ENCODE results near the gene CHMP1B.
"Not testable (repeated sequence)": the region's sequence is repeated elsewhere in the genome, so short reads cannot be mapped to it uniquely, and the experiment has no call there.

The CHMP1B gene

GRCh38 chr18:11842562-11842961, 8.7 kb upstream of the CHMP1B start:
- no peak for DNase-seq

DNA sequence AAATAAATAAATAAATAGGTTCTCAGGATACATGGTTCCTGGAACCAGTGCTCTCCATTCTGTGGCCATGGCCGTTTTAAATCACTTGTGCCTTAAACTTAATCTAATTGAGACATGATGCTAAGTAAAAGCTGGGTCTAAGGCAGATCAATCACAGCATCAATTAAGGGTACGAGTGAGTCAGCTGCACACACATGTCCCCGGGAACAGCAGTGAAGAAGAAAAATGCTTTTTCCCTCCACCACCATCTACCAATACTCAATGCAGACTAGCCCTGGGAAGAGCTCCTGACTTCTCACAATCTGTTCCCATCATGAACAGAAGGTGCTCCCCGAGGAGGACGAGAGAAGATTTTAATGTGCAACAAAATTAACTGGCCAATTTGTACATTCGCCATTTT, 6.8 kb upstream of the CHMP1B start:
- no peak for DNase-seq

DNA sequence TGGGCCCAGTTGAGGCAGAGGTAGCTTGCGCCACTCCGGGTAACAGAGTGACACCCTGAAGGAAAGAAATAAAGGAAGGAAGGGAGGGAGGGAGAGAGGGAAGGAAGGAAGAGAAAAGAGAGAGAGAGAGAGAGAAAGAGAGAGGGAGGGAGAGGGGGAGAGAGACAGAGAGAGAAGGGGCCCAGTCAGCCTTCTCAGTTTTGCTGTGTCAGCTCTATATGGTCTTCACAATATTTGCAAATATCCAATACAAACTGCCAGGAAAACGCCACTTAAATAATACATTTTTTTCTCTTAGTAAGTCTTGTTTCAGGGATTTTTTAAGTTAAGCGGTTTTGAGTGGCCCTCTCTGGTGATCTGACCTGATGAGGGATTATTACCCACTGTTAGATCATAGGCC, 5.6 kb upstream of the CHMP1B start:
- DNase-seq = no peak

GRCh38 chr18:11847811-11848210, 3.4 kb upstream of the CHMP1B start:
- DNase-seq = no peak

DNA sequence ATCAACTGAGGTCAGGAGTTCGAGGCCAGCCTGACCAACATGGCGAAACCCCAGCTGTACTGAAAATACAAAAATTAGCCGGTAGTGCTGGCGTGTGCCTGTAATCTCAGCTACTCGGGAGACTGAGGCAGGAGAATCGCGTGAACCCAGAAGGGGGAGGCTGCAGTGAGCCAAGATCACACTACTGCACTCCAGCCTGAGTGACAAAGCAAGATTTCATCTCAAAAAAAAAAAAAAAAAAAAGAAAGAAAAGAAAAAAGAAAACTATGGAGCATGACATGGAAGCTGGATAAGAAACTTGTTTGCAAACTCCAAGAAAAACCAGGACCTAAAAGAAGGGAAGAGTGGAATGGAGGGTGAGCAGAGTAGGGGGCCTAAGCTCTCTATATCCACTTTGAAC, 1.9 kb upstream of the CHMP1B start:
- DNase-seq = no peak

DNA sequence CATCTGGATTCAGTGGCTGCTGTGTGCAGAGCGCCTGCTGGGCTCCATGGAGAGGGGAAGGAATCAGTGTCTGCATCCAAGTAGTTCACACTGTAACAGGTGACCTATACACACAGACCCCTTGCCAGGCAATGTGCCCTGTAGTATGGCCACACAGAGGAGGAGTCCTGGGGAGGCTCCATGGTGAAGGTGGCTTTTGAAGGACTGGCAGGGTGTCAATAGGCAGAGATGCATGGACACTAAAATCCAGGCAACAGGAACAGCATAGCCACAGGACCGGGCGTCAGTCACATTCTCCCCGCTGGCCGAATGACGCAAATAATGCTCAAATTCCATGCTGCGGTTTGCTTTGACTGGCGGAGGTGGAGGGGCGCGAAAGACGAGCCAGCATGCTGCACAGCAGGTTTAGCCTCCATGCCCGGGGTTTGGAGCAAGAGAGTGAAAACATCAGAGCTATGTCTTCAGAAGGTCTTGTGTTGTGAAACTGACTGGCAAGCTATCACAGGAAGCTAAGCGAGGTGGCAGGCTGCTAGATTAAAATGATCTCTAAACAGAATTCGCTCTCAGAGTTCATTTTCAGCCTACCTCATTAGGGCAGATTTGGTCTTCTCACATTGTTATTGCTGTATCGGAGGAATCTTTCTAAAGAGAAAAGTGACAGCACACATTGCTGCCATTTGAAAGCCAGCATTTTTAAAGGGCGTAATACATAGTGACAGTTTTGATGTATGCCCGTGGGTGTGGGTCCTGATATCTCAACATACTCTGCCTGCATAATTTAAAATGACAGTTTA, 1.2 kb upstream of the CHMP1B start:
- DNase-seq = peak; percentile 50 to 65

- DNase-seq = no peak
Measured at GRCh38 chr18:11850821-11851145, 430 bp upstream of the CHMP1B start.

DNA sequence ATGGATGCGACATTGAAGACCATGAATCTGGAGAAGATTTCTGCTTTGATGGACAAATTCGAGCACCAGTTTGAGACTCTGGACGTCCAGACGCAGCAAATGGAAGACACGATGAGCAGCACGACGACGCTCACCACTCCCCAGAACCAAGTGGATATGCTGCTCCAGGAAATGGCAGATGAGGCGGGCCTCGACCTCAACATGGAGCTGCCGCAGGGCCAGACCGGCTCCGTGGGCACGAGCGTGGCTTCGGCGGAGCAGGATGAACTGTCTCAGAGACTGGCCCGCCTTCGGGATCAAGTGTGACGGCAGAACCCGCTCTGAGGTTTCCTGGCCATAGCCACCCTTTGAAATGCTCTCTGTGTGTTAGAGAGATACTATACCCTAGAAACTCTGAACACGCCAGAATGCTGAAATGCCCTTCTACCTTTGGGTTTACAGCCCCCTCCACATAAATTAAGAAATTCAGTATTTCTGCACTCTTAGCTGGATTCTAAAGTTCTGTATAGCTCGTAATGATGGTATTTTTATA, 659 bp downstream of the CHMP1B start:
- DNase-seq = peak; percentile 40 to 53

DNA sequence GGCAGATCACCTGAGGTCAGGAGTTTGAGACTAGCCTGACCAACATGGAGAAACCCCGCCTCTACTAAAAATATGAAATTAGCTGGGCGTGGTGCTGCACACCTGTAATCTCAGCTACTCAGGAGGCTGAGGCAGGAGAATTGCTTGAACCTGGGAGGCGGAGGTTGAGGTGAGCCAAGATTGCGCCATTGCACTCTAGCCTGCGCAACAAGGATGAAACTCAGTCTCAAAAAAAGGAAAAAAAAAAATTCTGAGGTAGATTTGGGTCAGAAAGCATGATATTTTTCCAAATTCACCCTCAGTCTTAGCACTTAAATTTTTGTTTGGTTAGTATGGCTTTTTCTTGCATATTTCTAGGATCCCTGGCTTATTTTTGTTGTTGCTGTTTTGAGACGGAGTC, 3.3 kb downstream of the CHMP1B start:
- not testable (repeated sequence) for DNase-seq

- DNase-seq = no peak
Measured at GRCh38 chr18:11857177-11857887, 6.1 kb downstream of the CHMP1B start.

DNA sequence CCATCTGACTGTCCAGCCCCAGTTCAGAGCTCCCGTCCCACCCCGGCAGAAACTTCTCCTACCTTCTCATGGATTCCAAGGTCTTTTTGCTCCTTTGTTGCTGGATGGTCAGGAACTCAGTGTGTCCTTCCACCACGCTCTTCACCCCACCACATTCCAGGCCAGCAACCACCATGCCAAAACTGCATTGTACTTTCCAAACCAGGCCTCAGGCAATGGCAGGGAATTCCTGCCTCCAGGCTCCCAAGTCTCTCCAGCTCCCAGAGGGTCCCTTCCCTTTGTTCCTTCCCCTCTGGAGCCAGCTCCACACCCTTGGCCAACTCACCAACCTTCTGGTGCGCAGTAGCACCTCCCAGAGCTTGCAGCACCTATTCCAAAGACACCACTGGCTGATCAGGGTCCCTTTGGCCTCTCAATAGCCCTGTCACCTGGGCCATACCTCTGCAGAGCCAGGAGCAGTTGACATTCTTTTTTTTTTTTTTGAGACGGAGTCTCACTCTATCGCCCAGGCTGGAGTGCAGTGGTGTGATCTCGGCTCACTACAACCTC, 8.1 kb downstream of the CHMP1B start:
- DNase-seq = no peak

GRCh38 chr18:11859903-11860407, 8.7 kb downstream of the CHMP1B start:
- no peak for DNase-seq

DNA sequence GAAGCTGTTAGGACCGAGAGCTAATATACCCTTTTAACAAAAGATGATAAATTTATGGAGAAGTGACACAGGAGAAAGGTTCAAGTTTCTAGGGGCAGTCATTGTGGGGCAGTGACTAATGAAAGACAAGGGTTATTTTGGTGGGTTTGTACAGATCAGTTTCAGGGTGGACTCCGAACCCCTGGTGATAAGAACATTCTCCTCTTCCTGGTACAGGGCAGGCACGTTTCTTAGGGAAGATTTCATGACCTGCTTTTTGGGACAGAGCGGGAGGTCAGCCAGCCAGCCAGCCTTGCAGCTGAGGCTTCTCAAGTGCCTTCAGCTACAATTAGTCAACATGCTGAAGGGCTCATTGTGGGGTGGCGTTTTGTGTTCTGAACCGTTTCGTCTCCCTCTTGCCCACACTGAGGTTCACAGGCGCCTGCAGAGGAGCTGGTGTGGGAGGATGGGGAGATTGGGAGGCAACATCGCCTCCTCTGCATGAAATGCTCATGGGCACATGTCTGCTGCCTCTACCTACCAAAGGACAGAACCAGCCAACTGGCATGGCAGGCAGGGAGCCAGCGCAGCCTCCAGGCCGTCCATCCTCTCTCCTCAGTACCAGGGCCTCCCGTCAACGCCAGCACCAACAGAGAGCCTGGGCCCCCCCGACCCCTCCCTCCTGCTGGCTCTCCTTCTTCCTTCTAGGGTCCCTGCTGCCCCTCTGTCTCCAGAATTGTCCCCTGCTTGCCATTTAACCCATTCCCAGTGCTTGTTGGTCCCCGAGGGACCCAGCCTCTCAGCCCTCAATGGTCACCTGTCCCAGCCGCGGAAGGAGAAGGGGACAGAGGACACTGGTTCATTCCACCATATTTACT, 9.6 kb downstream of the CHMP1B start:
- no peak for DNase-seq

DNA sequence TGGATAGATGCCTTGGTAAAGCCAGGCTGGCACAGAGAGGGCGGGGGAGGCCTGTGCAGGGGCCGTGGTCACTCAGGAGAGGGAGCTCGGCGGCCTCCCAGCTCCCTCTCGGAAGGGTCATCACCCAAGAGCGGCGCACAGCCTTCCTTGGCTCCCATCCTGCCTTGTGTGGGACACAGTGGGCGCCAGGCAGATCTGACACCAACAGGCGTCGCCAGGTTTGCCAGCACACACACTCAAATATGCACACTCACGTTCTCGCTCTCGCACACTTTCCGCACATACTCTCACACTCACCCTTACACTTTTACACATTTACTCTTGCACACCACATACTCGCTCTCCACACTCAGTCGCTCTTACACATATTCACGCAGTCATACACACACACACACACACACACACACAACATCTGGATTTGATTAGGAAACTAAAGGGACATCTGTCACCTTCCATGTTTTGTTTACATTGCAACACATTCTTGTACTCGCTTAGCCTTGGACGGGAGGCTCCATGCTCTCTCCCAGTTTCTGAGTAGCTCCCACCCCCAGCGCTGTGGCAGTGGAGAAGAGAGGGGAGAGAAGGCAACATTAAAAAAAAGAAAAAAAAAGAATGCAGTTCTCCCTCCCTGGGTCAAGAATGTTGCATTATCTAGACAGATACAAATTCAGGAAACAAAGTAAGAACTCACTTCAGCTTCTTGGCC, 10.5 kb downstream of the CHMP1B start:
- DNase-seq = no peak

DNA sequence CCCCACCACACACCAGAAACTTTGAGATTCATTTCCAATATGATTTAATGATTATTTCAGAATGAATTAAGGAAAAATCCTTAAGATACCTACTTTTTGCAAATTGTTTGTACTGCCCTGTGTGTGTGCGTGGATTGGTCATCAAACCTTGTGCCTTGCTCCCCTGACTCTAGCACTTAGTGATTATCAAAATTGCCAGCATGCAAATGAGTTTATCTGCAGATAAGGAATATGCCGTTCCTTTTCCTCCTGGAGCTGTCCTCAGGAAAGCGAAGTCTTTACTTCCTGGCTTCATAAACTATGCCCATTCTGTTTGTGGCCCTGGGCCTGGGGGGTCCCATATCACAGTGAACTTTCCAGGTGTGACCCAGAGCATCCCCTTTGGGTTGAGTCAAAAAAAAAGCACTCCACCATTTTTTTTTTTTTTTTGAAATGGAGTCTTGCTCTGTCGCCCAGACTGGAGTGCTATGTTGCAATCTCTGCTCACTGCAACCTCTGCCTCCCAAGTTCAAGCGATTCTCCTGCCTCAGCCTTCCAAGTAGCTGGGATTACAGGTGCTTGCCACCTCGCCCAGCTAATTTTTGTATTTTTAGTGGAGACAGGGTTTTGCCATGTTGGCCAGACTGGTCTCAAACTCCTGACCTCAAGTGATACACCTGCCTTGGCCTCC, 11.4 kb downstream of the CHMP1B start:
- no peak for DNase-seq

DNA sequence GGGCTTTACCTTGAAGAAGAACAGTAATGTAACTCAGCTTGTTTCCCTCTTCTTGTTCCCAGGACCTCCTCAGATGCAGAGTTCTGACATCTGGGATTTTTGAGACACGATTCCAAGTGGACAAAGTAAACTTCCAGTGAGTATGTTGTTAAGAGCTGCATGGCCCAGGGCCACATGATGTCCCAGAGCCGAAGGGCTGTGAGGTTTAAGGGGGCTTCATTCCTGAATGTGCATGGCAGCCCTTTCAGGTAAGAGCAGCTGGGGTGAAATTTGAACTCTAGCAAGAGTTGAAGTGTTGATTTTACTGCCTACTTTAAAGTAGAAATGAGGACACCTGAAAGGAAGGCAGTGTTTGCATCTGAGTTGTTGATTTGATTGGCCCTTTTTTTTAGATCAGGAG, 13.3 kb downstream of the CHMP1B start:
- no peak for DNase-seq

DNA sequence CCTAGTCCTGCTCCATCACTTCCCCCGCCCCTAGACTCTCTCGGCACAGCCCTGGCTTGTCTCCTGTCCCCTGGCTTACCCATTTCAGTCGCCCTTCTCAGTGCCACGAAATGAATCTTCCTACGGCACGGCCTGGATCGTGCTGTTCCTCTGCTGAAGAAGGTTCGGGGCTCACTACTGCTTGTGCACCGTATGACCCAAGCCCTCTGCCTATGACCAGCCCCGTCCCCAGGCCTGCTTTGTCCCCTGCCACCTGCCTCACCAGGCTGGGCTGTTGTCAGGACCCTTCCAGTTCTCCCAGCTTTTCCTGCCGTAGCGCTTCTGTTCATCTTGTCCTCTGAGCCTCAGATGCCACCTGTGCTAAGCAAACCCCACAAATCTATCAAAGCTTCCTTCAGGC, 13.9 kb downstream of the CHMP1B start:
- DNase-seq = no peak

DNA sequence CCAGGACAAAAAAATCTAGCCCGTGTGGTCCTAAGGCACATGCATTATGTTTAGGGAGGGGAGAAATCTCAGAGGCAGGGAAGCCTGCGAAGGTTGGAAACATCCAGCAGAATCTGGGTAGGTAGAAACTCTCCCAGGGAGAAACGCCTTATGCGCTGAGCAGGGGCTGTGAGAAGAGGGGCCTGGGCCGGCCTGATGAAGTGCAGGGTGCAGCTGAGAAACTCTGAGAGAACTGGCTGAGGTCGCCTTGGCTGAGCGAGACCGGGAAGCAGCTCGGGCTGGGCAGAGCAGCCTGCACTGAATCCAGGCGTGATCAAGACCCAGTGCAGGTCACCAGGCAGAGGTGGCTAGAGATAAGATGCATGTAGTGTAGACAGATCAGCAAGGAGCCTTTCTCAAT, 15.1 kb downstream of the CHMP1B start:
- DNase-seq = no peak

DNA sequence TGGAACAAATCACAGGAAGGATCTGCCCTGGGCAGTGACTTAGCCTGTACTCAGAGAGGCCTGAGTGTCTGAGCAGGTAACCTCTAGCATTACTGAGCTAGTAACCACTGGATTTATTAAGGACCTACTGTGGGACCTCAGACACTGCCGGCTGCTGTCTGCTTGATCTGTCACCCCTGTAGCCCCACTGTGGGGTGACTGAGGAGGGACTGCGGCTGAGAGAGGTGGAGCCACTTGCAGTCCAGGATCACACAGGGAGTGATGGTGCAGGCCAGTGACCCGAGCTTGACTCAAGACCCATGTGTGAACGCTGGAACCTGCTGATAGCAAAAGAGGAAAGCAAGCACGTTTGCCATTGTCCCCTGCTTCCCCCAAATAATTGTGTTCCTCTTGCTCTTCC, 15.6 kb downstream of the CHMP1B start:
- no peak for DNase-seq

- no peak for DNase-seq
Measured at GRCh38 chr18:11868230-11868629, 17.0 kb downstream of the CHMP1B start.

DNA sequence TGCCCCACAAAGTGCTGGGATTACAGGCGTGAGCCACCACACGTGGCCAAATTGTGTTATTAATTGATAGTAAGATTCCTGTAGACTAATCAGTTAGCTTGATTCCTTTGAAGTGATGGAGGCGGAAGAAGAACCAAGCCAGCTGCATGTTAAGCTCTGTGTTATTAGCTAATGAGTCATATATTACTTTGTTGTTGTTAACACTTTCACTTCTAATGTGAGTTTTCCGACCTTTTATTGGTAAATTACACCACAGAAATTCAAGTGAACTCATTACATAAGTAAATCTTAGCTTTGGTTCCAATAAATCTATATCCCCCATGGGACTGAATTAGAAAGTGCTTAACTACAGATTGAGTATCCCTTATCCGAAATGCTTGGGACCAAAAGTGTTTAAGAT, 20.3 kb downstream of the CHMP1B start:
- DNase-seq = no peak

Data from activated CD4-positive, alpha-beta T cell treated with anti-CD3 and anti-CD28 coated beads, Interleukin-2, amount 50 U/mL, for 48 hours (primary cell).